Measurements from ENCODE around the gene PSPH. TPM values are rescaled to one million over a fixed set of nuclear protein-coding genes. Genes with fewer than 3 reads are reported as not detected.
"Not testable (repeated sequence)": the region's sequence is repeated elsewhere in the genome, so short reads cannot be mapped to it uniquely, and the experiment has no call there.

PSPH gene
- total and polyA plus RNA-seq, 8 donors: 3.3 to 9.1 (median 5.1) TPM

GRCh38 chr7:56026538-56026937, 24.7 kb downstream of the PSPH start:
- no peak for ATAC-seq
- FAIRE-seq: no peak
- intact Hi-C loops (cut with DNase I): no loop called here
- Histone ChIP-seq H3K4me3 (no peak overlapping the region), H3K4me1 (peaks cover 0 to 4% (median 0%) of the 10 kb centered on the region in 3 donors), H3K27ac (no peak overlapping the region), H3K36me3 (no peaks in the 10 kb centered on the region), H3K9me3 (no peaks in the 10 kb centered on the region), H3K27me3 (no peaks in the 10 kb centered on the region)
- WGBS, 2 donors: 25 to 96% methylated on average over 2 of the region's 2 CpGs
- no peak for DNase-seq
- TF ChIP-seq CTCF (IDR thresholded peaks at IDR 0.05): no peak

- FAIRE-seq (no peak), ATAC-seq (no peak), DNase-seq (no peak)
- intact Hi-C loops (cut with DNase I): no loop called here
- Histone ChIP-seq H3K4me1 (no peaks in the 10 kb centered on the region), H3K36me3 (peaks cover 2 to 17% (median 6%) of the 10 kb centered on the region in 3 donors), H3K9me3 (no peaks in the 10 kb centered on the region), H3K27me3 (no peaks in the 10 kb centered on the region), H3K27ac (no peak overlapping the region), H3K4me3 (no peak overlapping the region)
- no peak for TF ChIP-seq CTCF (IDR thresholded peaks at IDR 0.05)
Observed at GRCh38 chr7:56023500-56023899, 27.7 kb downstream of the PSPH start.

- H3K4me3 ChIP-seq: no peak overlapping the region
- no peaks in the 10 kb centered on the region for H3K9me3 ChIP-seq
- H3K27ac ChIP-seq: no peak overlapping the region
- intact Hi-C loops (cut with DNase I): no loop called here
- no peaks in the 10 kb centered on the region for H3K4me1 ChIP-seq
- ATAC-seq (no peak), FAIRE-seq (no peak), DNase-seq (no peak)
- 72 to 76% methylated on average over 9 of the region's 9 CpGs for WGBS, 2 donors
- no peak for TF ChIP-seq CTCF (IDR thresholded peaks at IDR 0.05)
- H3K36me3 ChIP-seq: peaks cover 2 to 22% (median 6%) of the 10 kb centered on the region in 3 donors
- H3K27me3 ChIP-seq: no peaks in the 10 kb centered on the region
Observed at GRCh38 chr7:56019501-56019900, 31.7 kb downstream of the PSPH start.

GRCh38 chr7:56017015-56017414, 34.2 kb downstream of the PSPH start:
- intact Hi-C loops (cut with DNase I); H3K4me1 ChIP-seq; H3K27ac ChIP-seq; H3K4me3 ChIP-seq; H3K27me3 ChIP-seq; FAIRE-seq; DNase-seq; ATAC-seq; H3K9me3 ChIP-seq: not testable (repeated sequence)
- WGBS, 2 donors: 87 to 91% methylated on average over 3 of the region's 3 CpGs
- peaks cover 2 to 27% (median 6%) of the 10 kb centered on the region in 3 donors for H3K36me3 ChIP-seq

- peak overlapping the region in 3 of 4 donors; percentile 38 to 59 (median 46) for H3K27ac ChIP-seq
- 13 to 21% methylated on average over 7 of the region's 7 CpGs for WGBS, 2 donors
- no peaks in the 10 kb centered on the region for H3K9me3 ChIP-seq
- FAIRE-seq (no peak), DNase-seq (peak; percentile 68 to 82 (median 77)), ATAC-seq (peak; percentile 96 to 98 (median 96))
- H3K4me3 ChIP-seq: no peak overlapping the region
- TF ChIP-seq CTCF (IDR thresholded peaks at IDR 0.05): no peak
- H3K36me3 ChIP-seq: peaks cover 0 to 6% (median 0%) of the 10 kb centered on the region in 3 donors
- H3K27me3 ChIP-seq: no peaks in the 10 kb centered on the region
- intact Hi-C loops (cut with DNase I): loop anchor here in 2 of 3 donors (5.0 to 10.0 kb wide), 2 partner anchors 42 to 65 kb away; no protein-coding TSS in a partner anchor
- peaks cover 0 to 10% (median 7%) of the 10 kb centered on the region in 3 donors for H3K4me1 ChIP-seq
Observed at GRCh38 chr7:56009695-56010094, 41.5 kb downstream of the PSPH start.

Data from pancreas (tissue), 10 donors.